Endothelial cell of umbilical vein (primary cell): ENCODE measurements around the gene DNAJC16. TPM values are rescaled to one million over a fixed set of nuclear protein-coding genes. Genes with fewer than 3 reads are reported as not detected.

Source experiments
- BruUV-seq: library from RNA; stranded (reverse); fragments of 400-500 nt; replicated peaks from 2 replicates; lab custom pipeline; 2021; lab: Mats Ljungman, UMichigan
- CTCF ChIA-PET: fragments of 300-600, 350-600 bp; sonication (Branson Sonifier 250); formaldehyde crosslinking; loops from one replicate; lab custom pipeline; 2021; ENCODE audit warnings: antibody characterized with exemption, inconsistent platforms; lab: Charles Lee
- POLR2A ChIA-PET: fragments of 300-600, 350-600 bp; sonication (Branson Sonifier 250); formaldehyde crosslinking; loops from one replicate; lab custom pipeline; 2021; ENCODE audit warnings: antibody characterized with exemption, inconsistent platforms; lab: Charles Lee
- DNase-seq: peaks from one replicate; pipeline ENCODE4 v3.0.0-alpha.2; 2011; ENCODE audit warnings: low read depth, low spot score
- FAIRE-seq: peaks from 2 replicates; lab custom pipeline; 2011; peaks lifted over from hg19 to GRCh38; lab: Jason Lieb, UNC
- H2AFZ ChIP-seq: 2 replicates; pipeline ENCODE4 v1.6.0; 2012; ENCODE audit warnings: low read depth, low read length, control low read depth, inconsistent platforms
- H3K27ac ChIP-seq: 2 replicates; pipeline ENCODE4 v1.5.1; 2011; ENCODE audit warnings: low read depth, mild to moderate bottlenecking, control low read depth, low read length, moderate library complexity; ENCODE audit not compliant: insufficient read depth
- H3K27me3 ChIP-seq, 2 experiments: 2 replicates each; pipeline versions ENCODE4 v1.6.0 to v1.6.1; 2011; ENCODE audit warnings: low read length in 2 of 2, mixed read lengths in 1 of 2; ENCODE audit not compliant: control insufficient read depth in 2 of 2, insufficient read depth in 2 of 2
- H3K36me3 ChIP-seq, 2 experiments: 2 replicates in 1 of 2; 3 replicates in 1 of 2; pipeline ENCODE4 v1.5.1; 2011; ENCODE audit warnings: low read length in 2 of 2, mild to moderate bottlenecking in 1 of 2, moderate library complexity in 1 of 2; ENCODE audit not compliant: control insufficient read depth in 2 of 2, insufficient read depth in 2 of 2; ENCODE audit errors: extremely low read depth in 1 of 2
- H3K4me1 ChIP-seq: 3 replicates; pipeline ENCODE4 v1.5.1; 2011; ENCODE audit warnings: mild to moderate bottlenecking, low read length; ENCODE audit not compliant: control insufficient read depth, insufficient read depth; ENCODE audit errors: extremely low read depth
- H3K4me2 ChIP-seq: 2 replicates; pipeline ENCODE4 v1.6.1; 2011; ENCODE audit warnings: low read length, control low read depth, mixed read lengths; ENCODE audit not compliant: insufficient read depth
- H3K4me3 ChIP-seq, 3 experiments: fragments of 200-600 bp in 1 of 3; sonication (generic), shearing (Covaris generic) in 1 of 3; replicated peaks in 1 of 3; 2 replicates each; pipeline ENCODE4 v1.5.1; 2011 to 2016; ENCODE audit warnings: control low read depth in 3 of 3, low read length in 3 of 3, mild to moderate bottlenecking in 2 of 3, inconsistent platforms in 1 of 3, low read depth in 1 of 3, moderate library complexity in 1 of 3; ENCODE audit not compliant: insufficient read depth in 1 of 3
- H3K79me2 ChIP-seq: 2 replicates; pipeline ENCODE4 v1.6.0; 2012; ENCODE audit warnings: low read length, inconsistent platforms; ENCODE audit not compliant: control insufficient read depth, insufficient read depth
- H3K9ac ChIP-seq: replicated peaks from 2 replicates; pipeline ENCODE3; 2011; ENCODE audit warnings: low read length, control low read depth; ENCODE audit not compliant: insufficient read depth; ENCODE audit errors: extremely low read depth
- H3K9me1 ChIP-seq: replicated peaks from 3 replicates; pipeline ENCODE4 v1.6.0; 2011; ENCODE audit warnings: mild to moderate bottlenecking, low read length; ENCODE audit not compliant: control insufficient read depth, insufficient read depth; ENCODE audit errors: extremely low read depth
- H3K9me3 ChIP-seq: replicated peaks from 2 replicates; pipeline ENCODE4 v1.5.1; 2012; ENCODE audit warnings: low read length, inconsistent platforms; ENCODE audit not compliant: control insufficient read depth, insufficient read depth
- H4K20me1 ChIP-seq: replicated peaks from 2 replicates; pipeline ENCODE3; 2011; ENCODE audit warnings: mild to moderate bottlenecking, low read length; ENCODE audit not compliant: control insufficient read depth, insufficient read depth; ENCODE audit errors: extremely low read depth
- EZH2 ChIP-seq: IDR thresholded peaks from 2 replicates; pipeline ENCODE4 v1.6.1; 2012; ENCODE audit warnings: borderline replicate concordance, low read depth, mild to moderate bottlenecking, moderate library complexity, low read length, inconsistent platforms; ENCODE audit not compliant: severe bottlenecking
- FOS ChIP-seq: IDR thresholded peaks from 2 replicates; pipeline ENCODE4 v1.6.1; 2011; ENCODE audit warnings: mild to moderate bottlenecking, low read length, moderate library complexity, borderline replicate concordance; ENCODE audit not compliant: insufficient read depth
- GATA2 ChIP-seq: IDR thresholded peaks from 2 replicates; pipeline ENCODE4 v1.7.0; 2011; ENCODE audit warnings: low read depth, mild to moderate bottlenecking, moderate library complexity, mixed read lengths, low read length; ENCODE audit not compliant: insufficient read length, insufficient read depth
- JUN ChIP-seq: IDR thresholded peaks from 2 replicates; pipeline ENCODE4 v1.6.1; 2011; ENCODE audit warnings: borderline replicate concordance, low read depth; ENCODE audit not compliant: insufficient read length, insufficient read depth
- MYC ChIP-seq: IDR thresholded peaks from one replicate; pipeline ENCODE4 v1.6.1; 2011; ENCODE audit warnings: mild to moderate bottlenecking, low read depth, low read length
- POLR2A ChIP-seq: IDR thresholded peaks from 2 replicates; pipeline ENCODE4 v1.6.1; 2012; ENCODE audit warnings: low read depth, mild to moderate bottlenecking, control low read depth, low read length
- POLR2AphosphoS5 ChIP-seq: IDR thresholded peaks from 2 replicates; pipeline ENCODE4 v1.6.1; 2012; ENCODE audit warnings: low read depth, mild to moderate bottlenecking, control low read depth, low read length, moderate library complexity; ENCODE audit not compliant: insufficient read depth
- dilution Hi-C: fragments of 300-500 bp; cut with MboI; formaldehyde crosslinking; loops from one replicate; pipeline ENCODE4 v1.15.0; 2019; ENCODE audit warnings: low sequenced_read_pairs; ENCODE audit not compliant: extremely low pct_ligation_motif_present
- intact Hi-C: fragments of 100-400 bp; cut with micrococcal nuclease; formaldehyde crosslinking; loops from one replicate; pipeline ENCODE4 v1.10.0; 2022
- polyA plus RNA-seq, 4 experiments: library from polyadenylated mRNA; depleted of rRNA in 3 of 4; stranded (reverse) in 3 of 4; unstranded in 1 of 4; fragments of >200 nt; gene quantifications; 2 replicates each; pipeline versions ENCODE4 v1.2.1 to v1.2.3, GENCODE V29; 2011 to 2012; ENCODE audit warnings: missing spikeins in 1 of 4
- total RNA-seq: library from RNA; stranded (reverse); gene quantifications from 2 replicates; pipeline ENCODE4 v1.2.3, GENCODE V29; 2021
- TF ChIP-seq, protein P1 (sequence below), 2 donors: IDR thresholded peaks; 1 replicate in 1 of 2; 2 replicates in 1 of 2; pipeline ENCODE4 v1.5.1; 2011; ENCODE audit warnings: low read length in 2 of 2, mild to moderate bottlenecking in 2 of 2, moderate library complexity in 2 of 2, control low read depth in 1 of 2, inconsistent platforms in 1 of 2, low read depth in 1 of 2; ENCODE audit not compliant: insufficient read depth in 1 of 2; ENCODE audit errors: extremely low read depth in 1 of 2
- TF ChIP-seq, protein P2 (sequence below): IDR thresholded peaks from 2 replicates; pipeline ENCODE4 v1.6.1; 2011; ENCODE audit not compliant: insufficient read depth, insufficient read length

DNAJC16 gene
- total and polyA plus RNA-seq, 2 donors (not counting 3 experiments of a cell fraction or from before 2014, with no cell fraction given) = 8.0 to 21.4 TPM

DNA sequence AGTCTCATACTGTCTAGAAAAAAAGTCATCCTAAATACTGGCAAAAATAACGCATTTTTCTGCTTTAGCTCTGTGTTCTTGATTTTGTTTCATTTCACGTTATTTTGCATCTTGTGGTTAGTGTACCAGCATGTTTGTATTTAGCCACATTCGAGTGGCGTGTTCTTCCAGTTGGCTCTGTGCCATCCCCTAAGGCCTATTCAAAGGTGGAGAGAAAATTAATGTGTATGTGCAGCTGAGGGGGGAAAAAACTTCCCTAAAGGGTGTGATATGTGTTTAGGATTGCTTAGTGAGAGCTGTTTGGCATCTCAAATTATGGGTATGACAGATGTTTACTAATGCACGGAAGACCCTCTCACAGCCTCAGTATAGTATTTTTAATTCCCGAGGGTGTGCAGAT, 12.1 kb downstream of the DNAJC16 start:
- DNase-seq (no peak), FAIRE-seq (no peak)
- Histone ChIP-seq H3K27ac (no peak overlapping the region), H2AFZ (no peak overlapping the region), H3K27me3 (no peaks in the 10 kb centered on the region), H4K20me1 (no peaks in the 10 kb centered on the region), H3K4me1 (no peaks in the 10 kb centered on the region), H3K9ac (no peak overlapping the region), H3K36me3 (peaks cover 6 to 19% of the 10 kb centered on the region in 2 experiments), H3K4me2 (no peak overlapping the region), H3K9me3 (no peaks in the 10 kb centered on the region), H3K4me3 (no peak overlapping the region), H3K79me2 (no peaks in the 10 kb centered on the region), H3K9me1 (no peaks in the 10 kb centered on the region)
- TF ChIP-seq POLR2A (no peak), JUN (no peak), GATA2 (no peak), EZH2 (no peak), POLR2AphosphoS5 (no peak), FOS (no peak), MYC (no peak)
- TF ChIP-seq, protein P1, sequence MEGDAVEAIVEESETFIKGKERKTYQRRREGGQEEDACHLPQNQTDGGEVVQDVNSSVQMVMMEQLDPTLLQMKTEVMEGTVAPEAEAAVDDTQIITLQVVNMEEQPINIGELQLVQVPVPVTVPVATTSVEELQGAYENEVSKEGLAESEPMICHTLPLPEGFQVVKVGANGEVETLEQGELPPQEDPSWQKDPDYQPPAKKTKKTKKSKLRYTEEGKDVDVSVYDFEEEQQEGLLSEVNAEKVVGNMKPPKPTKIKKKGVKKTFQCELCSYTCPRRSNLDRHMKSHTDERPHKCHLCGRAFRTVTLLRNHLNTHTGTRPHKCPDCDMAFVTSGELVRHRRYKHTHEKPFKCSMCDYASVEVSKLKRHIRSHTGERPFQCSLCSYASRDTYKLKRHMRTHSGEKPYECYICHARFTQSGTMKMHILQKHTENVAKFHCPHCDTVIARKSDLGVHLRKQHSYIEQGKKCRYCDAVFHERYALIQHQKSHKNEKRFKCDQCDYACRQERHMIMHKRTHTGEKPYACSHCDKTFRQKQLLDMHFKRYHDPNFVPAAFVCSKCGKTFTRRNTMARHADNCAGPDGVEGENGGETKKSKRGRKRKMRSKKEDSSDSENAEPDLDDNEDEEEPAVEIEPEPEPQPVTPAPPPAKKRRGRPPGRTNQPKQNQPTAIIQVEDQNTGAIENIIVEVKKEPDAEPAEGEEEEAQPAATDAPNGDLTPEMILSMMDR (IDR thresholded peaks at IDR 0.05; ENCODE audit: extremely low read depth in 1 of 2, insufficient read depth in 1 of 2, low read depth in 1 of 2, low read length in 2 of 2) = no peak
- TF ChIP-seq, protein P2, sequence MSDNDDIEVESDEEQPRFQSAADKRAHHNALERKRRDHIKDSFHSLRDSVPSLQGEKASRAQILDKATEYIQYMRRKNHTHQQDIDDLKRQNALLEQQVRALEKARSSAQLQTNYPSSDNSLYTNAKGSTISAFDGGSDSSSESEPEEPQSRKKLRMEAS = no peak
- BruUV-seq = no TSS peak
- POLR2A ChIA-PET = no interaction called here
- dilution Hi-C loops = no loop called here
- CTCF ChIA-PET = no interaction called here
- intact Hi-C loops = no loop called here
